ENCODE measurements around the gene RAB10.

GRCh38 chr2:26164641-26165211, 130.8 kb downstream of the RAB10 start:
- TF ChIP-seq POLR2A (IDR thresholded peaks at IDR 0.05; ENCODE audit: low read depth, low read length), result no peak
- no peak for TF ChIP-seq CTCF (conservative IDR thresholded peaks at IDR 0.05; ENCODE audit: low read depth, low read length)
- TF ChIP-seq MAZ (IDR thresholded peaks at IDR 0.05; ENCODE audit: borderline replicate concordance, low read depth, low read length), result no peak
- TF ChIP-seq CEBPB (IDR thresholded peaks at IDR 0.05; ENCODE audit: low read depth, low read length), result no peak
- no peak for TF ChIP-seq FOS (IDR thresholded peaks at IDR 0.05; ENCODE audit: low read depth, low read length)
- TF ChIP-seq NFE2L2 (IDR thresholded peaks at IDR 0.05; ENCODE audit: low read depth, low read length), result no peak
- no peak for TF ChIP-seq RCOR1 (IDR thresholded peaks at IDR 0.05; ENCODE audit: insufficient replicate concordance, low read length)
- no peak for TF ChIP-seq RFX5 (IDR thresholded peaks at IDR 0.05; ENCODE audit: low read depth, low read length)
- no peak for TF ChIP-seq RAD21 (IDR thresholded peaks at IDR 0.05; ENCODE audit: low read length)
- TF ChIP-seq MAFK (IDR thresholded peaks at IDR 0.05; ENCODE audit: low read depth, low read length), result no peak
- no peak for TF ChIP-seq MXI1 (IDR thresholded peaks at IDR 0.05; ENCODE audit: borderline replicate concordance, low read depth, low read length)
